Spinal cord (tissue), 10 donors: ENCODE data around the gene ZNF439. TPM values are rescaled to one million over a fixed set of nuclear protein-coding genes. Genes with fewer than 3 reads are reported as not detected.
"Not testable (repeated sequence)": the region's sequence is repeated elsewhere in the genome, so short reads cannot be mapped to it uniquely, and the experiment has no call there.

Source experiments
- DNase-seq, 6 donors: peaks; one replicate each; pipeline versions ENCODE4 v3.0.0 to v3.0.0-alpha.2; 2013 to 2015; ENCODE audit warnings: low spot score in 6 of 6, low read depth in 4 of 6
- H3K27ac ChIP-seq: one replicate; pipeline ENCODE4 v1.5.1; 2013; ENCODE audit warnings: low read depth, low read length, control low read depth
- H3K27me3 ChIP-seq: one replicate; pipeline ENCODE4 v1.6.1; 2013; ENCODE audit warnings: low read length; ENCODE audit not compliant: control insufficient read depth, insufficient read depth
- H3K36me3 ChIP-seq: one replicate; pipeline ENCODE4 v1.6.1; 2013; ENCODE audit warnings: low read length; ENCODE audit not compliant: control insufficient read depth, insufficient read depth
- H3K4me1 ChIP-seq: one replicate; pipeline ENCODE4 v1.6.1; 2013; ENCODE audit warnings: low read length; ENCODE audit not compliant: control insufficient read depth, insufficient read depth
- H3K4me3 ChIP-seq: one replicate; pipeline ENCODE4 v1.5.1; 2013; ENCODE audit warnings: low read depth, low read length, control low read depth
- H3K9me3 ChIP-seq: one replicate; pipeline ENCODE4 v1.6.1; 2013; ENCODE audit warnings: low read length; ENCODE audit not compliant: control insufficient read depth, insufficient read depth
- WGBS: methylation state at CpG from one replicate; pipeline ENCODE4 v1.1.5; 2013; ENCODE audit warnings: missing lambda C conversion rate; ENCODE audit not compliant: insufficient coverage; 5-methylcytosine and 5-hydroxymethylcytosine counted together
- long read RNA-seq, 4 donors: transcript quantifications; one replicate each; lab custom pipeline, GENCODE V29; 2026
- polyA plus RNA-seq, 2 donors: library from polyadenylated mRNA; unstranded; fragments of 120-200 nt; gene quantifications; one replicate each; pipeline ENCODE4 v1.2.1, GENCODE V29; 2013; ENCODE audit not compliant: insufficient read length in 2 of 2
- total RNA-seq, 2 donors: library from RNA; depleted of rRNA in 1 of 2; stranded (reverse); fragments of 120-200 nt in 1 of 2; fragments of >200 nt in 1 of 2; gene quantifications; one replicate each; pipeline versions ENCODE4 v1.2.3 to v1.2.4, GENCODE V29; 2013 to 2014
- donor health status: healthy.

Gene ZNF439
- total RNA-seq (10 to 100 TPM; 21.8 to 30.2 TPM), polyA plus RNA-seq (10 to 100 TPM; 21.7 to 23.3 TPM)
- long read RNA-seq, donor 1, partial matches to known transcripts: 0 of 4 reads
- long read RNA-seq, donor 1, other reads (novel, unspliced or antisense): 0 of 4 reads
- long read RNA-seq, donor 2: 0 reads
- long read RNA-seq, donor 3, partial matches to known transcripts: 0 of 1 reads
- long read RNA-seq, donor 3, other reads (novel, unspliced or antisense): 0 of 1 reads
- long read RNA-seq, donor 4, partial matches to known transcripts: 0 of 5 reads
- long read RNA-seq, donor 4, other reads (novel, unspliced or antisense): 5 of 5 reads

DNA sequence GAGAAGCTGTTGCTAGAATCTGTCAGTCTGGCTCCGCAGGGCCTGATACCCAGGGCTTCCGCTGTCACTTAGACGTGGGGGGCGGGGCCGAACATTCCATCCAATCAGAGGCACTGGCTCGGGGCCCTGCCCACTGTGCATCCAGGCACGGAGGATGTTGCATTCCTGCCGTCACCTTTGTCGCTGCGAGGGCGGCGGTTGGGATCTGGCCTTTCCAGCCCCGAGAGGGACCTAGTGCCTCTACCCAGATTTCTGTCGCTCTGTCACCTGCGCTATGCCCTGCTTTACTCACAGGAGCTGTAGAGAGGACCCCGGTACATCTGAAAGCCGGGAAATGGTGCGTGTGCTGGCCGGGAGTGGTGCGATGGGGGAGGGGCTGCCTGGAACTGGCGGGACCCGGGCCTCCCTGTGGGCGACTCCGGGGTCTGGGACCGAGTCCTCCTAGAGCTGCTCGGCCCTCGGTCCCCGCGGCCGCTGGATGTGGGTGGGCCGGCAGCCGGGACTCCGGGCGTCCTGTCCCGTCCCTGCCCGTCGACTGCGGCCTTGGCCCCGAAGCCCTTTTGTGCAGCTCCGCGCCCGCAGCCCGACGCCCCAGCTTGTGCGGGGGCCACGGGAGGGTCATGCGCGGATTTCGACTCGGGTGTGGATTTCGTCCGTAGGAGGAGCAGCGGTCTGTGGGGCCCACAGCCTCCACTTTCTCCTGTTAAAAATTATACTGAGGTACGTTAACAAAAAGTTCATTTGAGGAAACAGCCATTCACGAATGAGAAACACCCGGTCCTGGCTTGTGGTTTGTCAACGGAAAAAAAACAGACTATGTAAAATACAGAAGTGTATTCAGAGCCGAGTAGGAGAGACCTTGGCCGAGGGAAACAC lies at the start of gene ZNF439:
TSS of gene ZNF439 (plus strand) at position 133 of the 876 bp plus-strand sequence. CDS start at position 275, 142 bp downstream.
- DNase-seq: peak; percentile 74 to 98 (median 90)
- H3K36me3 ChIP-seq: peaks cover 2% of the 10 kb centered on the region
- H3K4me3 ChIP-seq: peak within 1 kb of the TSS; percentile 85
- H3K4me1 ChIP-seq: peaks cover 14% of the 10 kb centered on the region
- peaks cover 1% of the 10 kb centered on the region for H3K9me3 ChIP-seq
- peak within 1 kb of the TSS; percentile 86 for H3K27ac ChIP-seq
- no peaks in the 10 kb centered on the region for H3K27me3 ChIP-seq
- WGBS: under 1% methylated on average over 58 of the region's 59 CpGs

DNA sequence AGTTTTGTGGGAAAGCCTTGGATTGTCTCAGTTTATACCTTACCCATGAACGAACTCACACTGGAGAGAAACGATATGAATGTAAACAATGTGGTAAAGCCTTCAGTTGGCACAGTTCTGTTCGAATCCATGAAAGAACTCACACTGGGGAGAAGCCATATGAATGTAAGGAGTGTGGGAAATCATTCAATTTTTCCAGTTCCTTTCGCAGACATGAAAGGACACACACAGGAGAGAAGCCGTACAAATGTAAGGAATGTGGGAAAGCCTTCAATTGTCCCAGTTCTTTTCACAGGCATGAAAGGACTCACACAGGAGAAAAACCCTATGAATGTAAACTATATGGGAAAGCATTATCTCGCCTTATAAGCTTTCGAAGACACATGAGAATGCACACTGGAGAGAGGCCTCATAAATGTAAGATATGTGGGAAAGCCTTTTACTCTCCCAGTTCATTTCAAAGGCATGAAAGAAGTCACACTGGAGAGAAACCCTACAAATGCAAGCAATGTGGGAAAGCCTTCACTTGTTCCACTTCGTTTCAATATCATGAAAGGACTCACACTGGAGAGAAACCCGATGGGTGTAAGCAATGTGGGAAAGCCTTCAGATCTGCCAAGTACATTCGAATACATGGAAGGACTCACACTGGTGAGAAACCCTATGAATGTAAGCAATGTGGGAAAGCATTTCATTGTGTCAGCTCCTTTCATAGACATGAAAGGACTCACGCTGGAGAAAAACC lies 42.0 kb upstream of the ZNF439 start:
- 94% methylated on average over 4 of the region's 11 CpGs for WGBS
- no peaks in the 10 kb centered on the region for H3K4me1 ChIP-seq
- H3K27ac ChIP-seq: no peak overlapping the region
- no peak for DNase-seq
- peaks cover 19% of the 10 kb centered on the region for H3K36me3 ChIP-seq
- H3K27me3 ChIP-seq: no peaks in the 10 kb centered on the region
- H3K9me3 ChIP-seq: peaks cover 17% of the 10 kb centered on the region
- no peak overlapping the region for H3K4me3 ChIP-seq

DNA sequence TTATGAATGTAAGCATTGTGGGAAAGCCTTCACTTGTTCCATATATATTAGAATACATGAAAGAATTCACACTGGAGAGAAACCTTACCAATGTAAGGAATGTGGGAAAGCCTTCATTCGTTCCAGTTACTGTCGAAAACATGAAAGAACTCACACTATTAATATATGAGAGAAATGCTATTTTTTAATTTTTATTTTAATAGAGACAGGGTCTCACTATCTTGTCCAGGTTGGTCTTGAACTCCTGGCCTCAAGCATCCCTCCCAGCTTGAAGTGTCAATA lies 41.5 kb upstream of the ZNF439 start:
- no peaks in the 10 kb centered on the region for H3K27me3 ChIP-seq
- H3K36me3 ChIP-seq: peaks cover 19% of the 10 kb centered on the region
- no peak overlapping the region for H3K27ac ChIP-seq
- WGBS: no CpG with 5 or more reads among the region's 2 CpGs
- peaks cover 17% of the 10 kb centered on the region for H3K9me3 ChIP-seq
- no peak overlapping the region for H3K4me3 ChIP-seq
- DNase-seq: no peak
- H3K4me1 ChIP-seq: no peaks in the 10 kb centered on the region

DNA sequence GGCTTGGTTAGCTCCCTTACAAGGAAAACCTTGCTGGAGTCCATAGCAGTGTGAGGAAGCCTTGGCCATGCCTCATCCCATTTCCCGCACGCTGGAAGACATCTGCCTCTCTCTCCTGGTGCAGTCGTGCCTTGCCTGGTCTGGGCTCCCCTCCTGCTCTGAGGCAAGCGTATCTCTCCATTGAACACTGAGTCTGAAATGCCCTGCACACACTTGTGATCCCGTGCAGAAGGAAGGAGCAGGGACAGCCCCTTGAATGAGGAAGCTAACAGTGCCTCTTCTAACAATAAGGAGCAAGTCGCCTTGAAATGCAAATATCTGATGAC lies 34.9 kb upstream of the ZNF439 start:
- Histone ChIP-seq H3K36me3 (peaks cover 5% of the 10 kb centered on the region), H3K4me1 (peaks cover 16% of the 10 kb centered on the region), H3K27me3 (no peaks in the 10 kb centered on the region), H3K4me3 (peak overlapping the region; percentile 84), H3K9me3 (no peaks in the 10 kb centered on the region), H3K27ac (peak overlapping the region; percentile 92)
- 3% methylated on average over 6 of the region's 6 CpGs for WGBS
- DNase-seq: no peak

DNA sequence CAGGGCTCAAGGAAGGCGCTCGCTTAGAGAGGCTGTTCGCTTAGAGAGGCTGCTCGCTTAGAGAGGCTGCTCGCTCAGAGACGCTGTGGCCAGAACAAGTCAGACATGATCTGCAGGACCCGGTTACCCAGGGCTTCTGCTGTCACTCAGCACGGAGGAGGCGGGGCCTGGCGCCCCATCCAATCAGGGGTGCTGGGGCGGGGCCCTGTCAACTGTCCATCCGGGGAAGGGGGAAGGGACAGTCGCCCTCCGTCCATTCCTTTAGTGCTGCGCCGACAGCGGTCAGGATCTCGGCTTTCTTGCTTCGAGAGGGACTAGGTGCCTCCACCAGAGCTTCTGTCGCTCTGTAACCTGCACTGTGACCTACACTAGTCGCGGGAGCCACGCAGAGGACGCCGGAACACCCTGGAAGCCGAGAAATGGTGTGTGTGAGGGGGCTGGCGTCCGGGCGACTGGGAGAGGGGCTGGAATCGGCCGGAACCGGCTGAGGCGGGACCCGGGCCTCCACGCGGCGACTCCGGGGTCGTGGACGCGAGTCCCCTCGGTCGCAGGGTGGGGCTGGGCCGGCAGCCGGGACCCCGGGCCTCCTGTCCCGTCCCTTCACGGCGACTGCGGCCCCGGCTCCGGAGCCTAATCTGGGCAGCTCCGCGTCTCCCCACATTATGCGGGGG lies 34.4 kb upstream of the ZNF439 start, which contains the start of gene ZNF440:
TSS of gene ZNF440 (plus strand) at position 245 of the 671 bp plus-strand sequence. CDS start at position 420, 175 bp downstream.
- DNase-seq: peak; percentile 86 to 98 (median 94)
- peaks cover 16% of the 10 kb centered on the region for H3K4me1 ChIP-seq
- no peaks in the 10 kb centered on the region for H3K27me3 ChIP-seq
- no peaks in the 10 kb centered on the region for H3K9me3 ChIP-seq
- peaks cover 6% of the 10 kb centered on the region for H3K36me3 ChIP-seq
- peak within 1 kb of the TSS; percentile 84 for H3K4me3 ChIP-seq
- peak within 1 kb of the TSS; percentile 92 for H3K27ac ChIP-seq
- WGBS: under 1% methylated on average over 55 of the region's 55 CpGs

DNA sequence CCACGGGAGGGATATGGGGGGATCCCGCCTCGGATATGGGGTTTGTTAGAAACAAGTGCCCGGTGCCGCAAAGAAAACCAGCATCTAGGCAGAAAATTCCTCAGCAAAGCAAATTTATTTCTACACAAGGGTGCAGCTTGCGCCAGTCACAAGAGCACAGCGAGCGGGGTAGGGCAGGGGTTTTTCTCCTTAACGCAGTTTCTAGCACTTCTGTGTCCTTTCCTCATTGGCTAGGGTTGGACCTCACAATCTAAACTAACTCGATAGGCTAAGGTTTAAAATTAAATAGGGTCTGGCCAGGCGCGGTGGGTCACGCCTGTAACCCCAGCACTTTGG lies 33.9 kb upstream of the ZNF439 start:
- H3K27ac ChIP-seq: peak overlapping the region; percentile 92
- H3K9me3 ChIP-seq: no peaks in the 10 kb centered on the region
- H3K27me3 ChIP-seq: no peaks in the 10 kb centered on the region
- peak in 3 of 6 donors; percentile 7 to 59 (median 11) for DNase-seq
- H3K4me3 ChIP-seq: peak overlapping the region; percentile 84
- H3K36me3 ChIP-seq: peaks cover 10% of the 10 kb centered on the region
- WGBS: 0% methylated on average over 7 of the region's 13 CpGs
- H3K4me1 ChIP-seq: peaks cover 16% of the 10 kb centered on the region

DNA sequence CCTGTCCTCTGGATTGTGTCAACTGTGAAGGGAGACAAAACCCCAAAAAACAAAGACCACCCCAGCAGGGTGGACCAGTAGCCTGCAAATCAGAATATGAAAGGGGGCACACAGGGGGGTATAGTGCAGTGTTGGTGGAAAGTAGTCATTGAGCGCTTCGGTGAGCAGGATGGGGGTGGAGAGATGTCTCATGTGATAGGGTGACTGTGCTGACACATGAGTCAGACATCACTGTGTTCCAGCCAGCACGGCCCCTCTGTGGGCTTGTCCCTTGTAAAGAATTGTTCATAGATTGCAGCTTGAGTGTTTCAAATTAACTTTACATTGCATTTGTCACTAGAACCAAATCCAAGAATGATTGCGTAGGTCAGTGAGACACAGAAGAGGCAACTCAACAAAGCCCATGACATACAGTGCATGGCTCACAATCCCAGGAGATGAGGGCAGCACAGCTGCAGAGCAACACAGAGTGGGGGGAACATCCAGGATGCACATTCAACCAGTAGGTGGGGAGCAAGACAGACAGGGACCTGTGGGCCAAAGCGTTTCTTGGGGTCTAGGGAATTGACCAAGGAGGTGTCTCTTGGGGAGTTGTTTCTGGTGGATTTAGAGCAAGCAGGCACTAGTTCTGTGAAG lies 26.9 kb upstream of the ZNF439 start:
- peaks cover 21% of the 10 kb centered on the region for H3K36me3 ChIP-seq
- 91% methylated on average over 3 of the region's 5 CpGs for WGBS
- H3K9me3 ChIP-seq: no peaks in the 10 kb centered on the region
- H3K27ac ChIP-seq: no peak overlapping the region
- no peak overlapping the region for H3K4me3 ChIP-seq
- DNase-seq: no peak
- no peaks in the 10 kb centered on the region for H3K27me3 ChIP-seq
- H3K4me1 ChIP-seq: no peaks in the 10 kb centered on the region

DNA sequence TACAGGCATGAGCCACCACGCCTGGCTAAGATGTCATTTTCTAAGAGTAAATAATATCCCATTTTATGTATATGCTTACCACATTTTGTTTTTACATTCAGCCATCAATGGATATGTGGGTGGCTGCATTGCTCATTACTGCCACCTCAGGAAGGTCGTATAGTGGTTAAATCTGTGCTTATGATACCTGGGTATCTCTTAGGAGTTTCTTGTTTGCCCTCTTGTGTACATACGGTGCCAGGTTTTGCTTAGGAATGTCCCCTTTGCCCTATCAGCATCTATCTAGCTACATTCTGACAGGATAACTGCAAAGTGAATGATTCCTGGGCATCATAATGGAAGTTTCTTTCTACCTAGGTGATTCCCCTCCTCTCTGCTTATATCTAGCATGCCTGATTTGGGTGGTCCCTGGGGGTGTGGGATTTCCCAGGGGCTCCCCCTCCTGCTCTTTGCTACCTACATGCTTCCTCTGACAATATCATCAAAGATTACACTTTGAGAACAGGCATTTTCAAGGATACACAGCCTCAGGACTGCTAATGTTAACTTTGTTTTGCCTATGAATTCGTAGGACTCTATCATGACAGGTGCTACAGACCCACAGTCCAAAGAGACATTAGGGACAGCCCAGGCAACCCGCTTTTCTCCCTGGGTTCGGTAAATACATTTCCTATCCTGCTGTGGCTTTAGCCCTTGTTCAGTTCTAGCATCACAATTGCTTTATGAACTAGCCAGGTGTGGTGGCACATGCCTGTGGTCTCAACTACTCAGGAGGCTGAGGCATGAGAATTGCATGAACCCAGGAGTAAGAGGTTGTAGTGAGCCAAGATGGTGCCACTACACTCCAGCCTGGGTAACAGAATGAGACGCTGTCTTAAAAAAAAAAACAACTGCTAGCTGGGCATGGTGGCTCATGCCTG lies 19.3 kb upstream of the ZNF439 start:
- H3K27ac ChIP-seq, H3K9me3 ChIP-seq, DNase-seq, H3K36me3 ChIP-seq, H3K4me1 ChIP-seq, H3K4me3 ChIP-seq, H3K27me3 ChIP-seq: not testable (repeated sequence)
- 95% methylated on average over 3 of the region's 7 CpGs for WGBS
